ENCODE measurements around the gene PTGR2. TPM values are rescaled to one million over a fixed set of nuclear protein-coding genes. Genes with fewer than 3 reads are reported as not detected.

Gene PTGR2
- total and polyA plus RNA-seq, 2 of the 8 experiments (the other 6 are each of a cell fraction or from before 2014, with no cell fraction given): 6.0 to 17.5 TPM

GRCh38 chr14:73889376-73889775, 37.7 kb downstream of the PTGR2 start:
- Histone ChIP-seq H3K23ac (ENCODE audit: insufficient read length) (no peak overlapping the region), H3K27ac (ENCODE audit: low read depth, low read length) (no peak overlapping the region), H3K14ac (ENCODE audit: insufficient read length) (no peak overlapping the region), H3K9me3 (ENCODE audit: insufficient read depth in 2 of 2, low read depth in 1 of 2, low read length in 1 of 2) (no peaks in the 10 kb centered on the region), H3K56ac (replicated peaks; ENCODE audit: insufficient read length, low read depth, low read length) (no peak overlapping the region), H3K18ac (ENCODE audit: extremely low read depth, low read length) (no peak overlapping the region), H4K5ac (ENCODE audit: insufficient read length, low read depth, low read length) (no peak overlapping the region), H3K23me2 (ENCODE audit: low read depth, low read length) (peaks cover 10% of the 10 kb centered on the region), H3K4me2 (ENCODE audit: insufficient read depth in 1 of 2, low read depth in 2 of 2, low read length in 2 of 2) (no peak overlapping the region), H2BK12ac (ENCODE audit: low read depth, low read length) (no peak overlapping the region), H4K20me1 (replicated peaks in 1 of 2; ENCODE audit: control insufficient read depth in 1 of 2, insufficient read depth in 2 of 2, low read length in 2 of 2) (no peaks in the 10 kb centered on the region), H4K8ac (ENCODE audit: extremely low read depth, insufficient read depth, low read length) (no peak overlapping the region), H2BK20ac (ENCODE audit: low read length) (no peak overlapping the region), H2BK120ac (replicated peaks; ENCODE audit: low read depth, low read length) (no peak overlapping the region), H3K9ac (replicated peaks in 1 of 4; ENCODE audit: extremely low read depth in 1 of 4, low read depth in 3 of 4, low read length in 3 of 4) (no peak overlapping the region), H2BK15ac (ENCODE audit: low read length) (no peak overlapping the region), H3K4me1 (replicated peaks in 1 of 4; ENCODE audit: control insufficient read depth in 3 of 4, insufficient read depth in 4 of 4, low read length in 3 of 4) (peaks cover 0 to 2% (median 0%) of the 10 kb centered on the region in 4 experiments; a peak in 1 of 7 replicates), H3K27me3 (replicated peaks in 1 of 4; ENCODE audit: control insufficient read depth in 3 of 4, extremely low read depth in 1 of 4, insufficient read depth in 3 of 4, low read length in 3 of 4) (no peaks in the 10 kb centered on the region), H3K79me2 (ENCODE audit: control insufficient read depth in 1 of 2, insufficient read depth in 2 of 2, low read length in 2 of 2) (peaks cover 3 to 43% of the 10 kb centered on the region in 2 experiments; a peak in 3 of 4 replicates), H3K36me3 (ENCODE audit: control insufficient read depth in 2 of 4, insufficient read depth in 4 of 4, low read length in 3 of 4) (peaks cover 0 to 11% (median 6%) of the 10 kb centered on the region in 4 experiments; a peak in 5 of 8 replicates), H2AK5ac (ENCODE audit: low read depth, low read length) (no peak overlapping the region), H4K91ac (replicated peaks; ENCODE audit: insufficient read length, low read length) (no peak overlapping the region), H2BK5ac (ENCODE audit: low read depth, low read length) (no peak overlapping the region; the same call in 1 of the 2 replicates), H3K79me1 (ENCODE audit: low read depth, low read length) (no peaks in the 10 kb centered on the region), H2AFZ (ENCODE audit: low read length) (no peak overlapping the region), H3K4me3 (ENCODE audit: extremely low read depth in 1 of 4, insufficient read depth in 2 of 4, low read depth in 3 of 4, low read length in 4 of 4) (no peak overlapping the region), H3K4ac (replicated peaks; ENCODE audit: insufficient read length, low read depth, low read length) (no peak overlapping the region)
- ChIA-PET CTCF (ENCODE audit: partially characterized antibody) (interaction anchor here (0.6 kb wide), 2 partner anchors 156 to 356 kb away, joined by 3 read pairs; no protein-coding TSS in a partner anchor), POLR2A (ENCODE audit: partially characterized antibody) (interaction anchor here (0.6 kb wide), 1 partner anchor 198 kb away, joined by 4 read pairs; no protein-coding TSS in a partner anchor)
- FAIRE-seq: no peak
- 91% methylated on average over 5 of the region's 5 CpGs; no CpG with 5 or more reads in 1 of the 2 experiments for WGBS, 2 experiments (ENCODE audit: extremely low coverage in 1 of 2, insufficient coverage in 1 of 2, insufficient read length in 1 of 2, insufficient replicate concordance in 2 of 2, low coverage in 1 of 2, low lambda C conversion rate in 2 of 2, missing lambda C conversion rate in 1 of 2)
- DNase-seq (ENCODE audit: low read depth in 1 of 2, low spot score in 2 of 2): no peak
- no peak for TF ChIP-seq YY1 (IDR thresholded peaks at IDR 0.05; ENCODE audit: low read depth, low read length)
- TF ChIP-seq BCL11A (IDR thresholded peaks at IDR 0.05; ENCODE audit: low read depth in 2 of 2, low read length in 2 of 2): no peak
- no peak for TF ChIP-seq MAFK (IDR thresholded peaks at IDR 0.05; ENCODE audit: low read depth, low read length)
- TF ChIP-seq SP1 (IDR thresholded peaks at IDR 0.05; ENCODE audit: low read depth, low read length): no peak
- no peak for TF ChIP-seq EZH2 (IDR thresholded peaks at IDR 0.05; ENCODE audit: low read depth, low read length, severe bottlenecking)
- TF ChIP-seq BRCA1 (IDR thresholded peaks at IDR 0.05; ENCODE audit: low read depth, low read length): no peak
- no peak for TF ChIP-seq SIRT6 (IDR thresholded peaks at IDR 0.05; ENCODE audit: low read length)
- TF ChIP-seq SP2 (IDR thresholded peaks at IDR 0.05; ENCODE audit: low read length): no peak
- TF ChIP-seq FOSL1 (IDR thresholded peaks at IDR 0.05; ENCODE audit: insufficient read depth, low read depth, low read length): no peak
- no peak for TF ChIP-seq CTBP2 (IDR thresholded peaks at IDR 0.05; ENCODE audit: borderline replicate concordance, insufficient read depth, insufficient read length, low read length)
- TF ChIP-seq CHD2 (IDR thresholded peaks at IDR 0.05; ENCODE audit: low read length): no peak
- TF ChIP-seq CEBPB (IDR thresholded peaks at IDR 0.05; ENCODE audit: low read depth, low read length): no peak
- no peak for TF ChIP-seq PHF8 (conservative IDR thresholded peaks at IDR 0.05; ENCODE audit: low read depth, low read length)
- TF ChIP-seq ATF3 (IDR thresholded peaks at IDR 0.05; ENCODE audit: insufficient read depth, low read depth, low read length): no peak
- no peak for TF ChIP-seq RFX5 (IDR thresholded peaks at IDR 0.05; ENCODE audit: borderline replicate concordance, low read depth, low read length)
